LoVo (cell line): ENCODE data around the gene ALG14.

ENCODE experiments used
- DNase-seq: peaks from one replicate; pipeline ENCODE4 v3.0.0-alpha.2; 2016; ENCODE audit warnings: low spot score

Gene ALG14

DNA sequence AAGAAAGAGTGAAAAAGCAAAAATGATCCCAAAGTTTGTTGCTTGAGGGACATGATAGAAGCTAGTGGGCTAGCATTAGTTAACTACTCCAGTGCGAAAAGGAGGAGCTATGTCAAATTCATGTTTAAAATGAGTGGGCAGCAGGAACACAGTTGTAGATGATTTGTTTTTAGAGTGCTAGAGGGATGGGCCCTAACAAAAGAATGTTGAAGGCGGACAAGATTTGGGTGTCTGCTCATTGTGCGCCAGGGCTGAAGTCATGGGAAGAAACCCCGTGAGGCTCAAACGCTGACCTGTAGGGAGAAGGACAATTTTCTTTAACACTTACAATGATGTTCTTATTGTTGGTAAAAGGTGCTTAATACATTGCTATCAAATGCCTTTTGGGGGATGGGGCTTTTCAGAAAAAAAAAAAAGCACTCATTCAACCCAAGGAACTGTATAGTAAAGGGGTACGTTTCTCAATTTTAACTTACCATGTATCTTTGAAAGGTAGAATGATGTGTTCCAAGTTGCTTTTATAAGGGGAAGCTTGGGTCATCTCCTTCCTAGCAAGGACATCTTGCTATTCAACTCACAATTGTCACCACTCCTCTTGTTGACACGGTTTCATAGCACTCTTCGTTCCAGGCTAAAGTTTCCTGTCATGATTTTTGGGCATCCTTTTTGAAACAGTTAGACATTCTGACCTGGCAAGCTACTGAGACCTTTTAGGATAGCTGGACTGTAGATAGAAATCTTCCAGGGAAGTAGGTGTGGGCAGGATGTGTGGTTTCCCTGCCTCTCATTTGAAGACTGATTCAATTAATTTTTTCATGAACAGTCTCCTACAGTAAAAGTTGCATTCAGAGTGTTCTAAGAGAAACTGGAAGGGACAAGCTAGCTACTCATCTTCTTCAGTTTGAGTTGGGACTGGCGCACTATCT, 92.8 kb downstream of the ALG14 start:
- DNase-seq: no peak

DNA sequence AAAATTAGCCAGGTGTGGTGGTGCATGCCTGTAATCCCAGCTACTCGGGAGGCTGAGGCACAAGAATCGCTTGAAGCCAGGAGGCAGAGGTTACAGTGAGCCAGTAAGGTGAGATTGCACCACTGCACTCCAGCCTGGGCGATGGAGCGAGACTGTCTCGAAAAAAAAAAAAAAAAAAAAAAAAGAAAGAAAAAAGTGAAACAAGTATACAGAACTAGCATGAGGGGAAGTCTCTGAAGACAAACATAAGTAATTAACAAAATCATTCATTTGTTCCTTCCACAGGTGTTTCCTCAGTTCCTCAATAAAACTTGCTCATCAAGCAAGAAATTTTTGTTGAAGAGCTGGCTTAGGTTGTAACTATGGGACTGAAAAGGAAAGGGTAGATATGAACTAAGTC, 93.6 kb downstream of the ALG14 start:
- no peak for DNase-seq

DNA sequence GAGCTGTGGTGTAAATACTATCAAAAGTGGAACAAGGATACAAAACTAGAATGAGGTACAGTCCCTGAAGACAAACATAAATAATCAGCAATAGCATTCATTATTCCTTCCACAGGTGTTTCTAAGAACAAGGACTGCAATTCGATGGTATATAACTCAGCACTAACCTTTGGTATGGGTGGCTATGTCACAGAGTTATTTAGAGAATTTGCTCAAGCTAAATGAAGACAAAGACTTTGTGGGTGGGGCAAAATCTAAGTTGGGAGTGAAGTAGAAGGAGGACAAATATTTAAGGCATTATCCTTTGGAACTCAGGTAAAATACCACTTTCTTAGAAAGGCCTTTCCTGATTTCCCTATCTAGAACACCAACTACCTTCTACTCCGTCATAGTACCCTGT, 94.3 kb downstream of the ALG14 start:
- DNase-seq: no peak

DNA sequence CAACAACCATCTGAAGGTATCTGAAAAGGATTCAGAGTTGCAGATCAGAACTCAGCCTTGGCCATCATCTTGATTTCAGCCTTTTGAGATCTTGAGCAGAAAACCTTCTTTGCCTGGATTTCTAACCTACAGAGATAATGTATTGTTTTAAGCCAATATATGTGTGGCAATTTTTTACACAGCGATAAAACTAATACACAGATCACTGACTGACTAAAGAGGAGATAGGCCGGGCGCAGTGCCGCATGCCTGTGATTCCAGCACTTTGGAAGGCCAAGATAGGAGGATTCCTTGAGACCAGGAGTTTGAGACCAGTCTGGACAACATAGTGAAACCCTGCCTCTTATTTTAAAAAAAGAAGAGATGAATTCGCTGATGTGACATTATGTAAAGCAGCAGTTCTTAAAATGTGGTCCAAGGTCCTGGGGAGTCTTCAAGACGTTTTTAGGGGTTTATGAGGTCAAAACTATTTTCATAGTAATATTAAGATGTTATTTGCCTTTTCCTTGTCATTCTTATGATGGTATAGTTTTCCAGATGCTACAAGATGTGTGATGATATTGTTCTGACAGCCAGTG, 95.7 kb downstream of the ALG14 start:
- DNase-seq: no peak

DNA sequence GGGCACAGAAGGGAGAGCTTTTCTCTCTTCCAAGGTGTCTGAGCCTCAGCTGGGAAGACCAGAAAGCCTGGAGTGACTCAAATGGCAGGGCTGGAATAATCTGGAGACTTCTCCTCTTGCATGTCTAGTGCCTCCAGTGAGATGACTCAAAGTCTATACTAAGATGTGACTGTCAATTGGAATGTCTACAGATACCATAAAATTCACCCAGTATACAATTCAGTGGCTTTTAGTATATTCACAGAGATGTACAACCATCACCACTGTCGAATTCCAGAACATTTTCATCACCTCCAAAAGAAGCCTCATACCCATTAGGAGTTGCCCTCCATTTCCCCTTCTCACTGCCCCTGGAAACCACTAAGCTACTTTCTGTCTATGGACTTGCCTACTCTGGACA, 97.9 kb downstream of the ALG14 start:
- no peak for DNase-seq

DNA sequence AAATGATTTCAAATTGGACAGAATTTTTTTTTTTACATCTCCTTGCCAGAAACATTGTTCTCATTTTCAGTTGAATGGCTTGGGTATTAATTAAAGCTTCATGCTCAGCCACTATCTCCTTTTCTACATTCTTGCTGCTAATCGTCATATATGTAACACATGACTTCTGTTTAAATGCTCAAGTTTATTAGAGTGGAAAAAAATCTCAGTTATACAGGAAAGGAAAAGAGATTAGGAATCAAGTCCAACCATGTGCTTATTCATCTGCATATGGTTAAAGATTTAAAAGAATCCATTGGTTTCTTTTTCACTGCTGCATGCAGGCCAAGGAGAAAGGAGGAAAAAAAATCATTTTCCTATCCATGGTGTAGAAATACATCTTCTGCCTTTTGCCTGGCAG, 98.5 kb downstream of the ALG14 start:
- no peak for DNase-seq

DNA sequence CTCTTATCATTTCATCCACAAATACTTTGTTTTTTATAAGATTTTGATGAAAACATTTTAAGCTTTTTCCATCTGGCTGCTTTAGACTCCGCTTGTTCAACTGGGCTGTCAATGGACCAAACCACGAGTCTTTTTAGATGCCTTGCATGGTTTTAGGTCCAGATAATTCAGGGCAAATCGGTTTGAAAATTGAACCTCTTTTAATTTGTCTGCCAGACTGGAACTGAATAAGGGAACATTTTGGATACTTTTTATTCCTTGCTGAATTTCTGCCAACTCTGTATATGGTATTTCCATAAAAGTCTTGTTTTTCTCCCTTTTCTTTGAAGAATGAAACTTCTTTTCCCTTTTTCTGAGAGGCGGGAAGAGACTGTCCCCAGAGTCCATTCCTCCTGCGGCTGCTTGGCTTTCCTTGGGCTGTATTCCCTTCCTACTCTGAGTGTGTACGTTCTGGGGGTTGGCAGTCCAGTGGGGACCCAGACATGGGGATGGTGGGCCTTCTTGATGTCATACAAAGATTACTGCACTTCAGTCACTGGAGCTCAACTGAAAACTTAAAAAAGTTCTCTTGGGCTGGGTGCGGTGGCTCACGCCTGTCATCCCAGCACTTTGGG, 99.3 kb downstream of the ALG14 start:
- DNase-seq: no peak

DNA sequence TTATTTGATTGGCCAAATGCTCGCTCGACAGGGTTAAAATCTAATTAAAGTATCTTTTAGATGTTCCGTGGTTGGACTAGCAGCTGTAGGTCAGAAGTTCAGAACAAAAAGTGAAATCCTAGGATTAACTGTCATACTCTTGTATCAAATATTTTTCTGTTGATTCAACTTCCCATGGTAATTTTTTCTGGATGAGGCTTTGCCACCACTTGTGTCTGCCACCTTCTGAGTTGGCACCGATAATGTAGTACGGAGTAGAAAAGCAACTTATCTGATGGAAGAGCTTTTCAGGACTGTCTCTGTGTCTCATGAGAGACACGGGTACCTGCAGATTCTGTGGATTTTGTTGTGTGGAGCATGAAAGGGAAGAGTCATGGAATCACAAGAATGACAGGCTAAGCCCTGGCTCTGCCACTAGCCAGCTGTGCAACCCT, 101.2 kb downstream of the ALG14 start:
- DNase-seq: no peak

DNA sequence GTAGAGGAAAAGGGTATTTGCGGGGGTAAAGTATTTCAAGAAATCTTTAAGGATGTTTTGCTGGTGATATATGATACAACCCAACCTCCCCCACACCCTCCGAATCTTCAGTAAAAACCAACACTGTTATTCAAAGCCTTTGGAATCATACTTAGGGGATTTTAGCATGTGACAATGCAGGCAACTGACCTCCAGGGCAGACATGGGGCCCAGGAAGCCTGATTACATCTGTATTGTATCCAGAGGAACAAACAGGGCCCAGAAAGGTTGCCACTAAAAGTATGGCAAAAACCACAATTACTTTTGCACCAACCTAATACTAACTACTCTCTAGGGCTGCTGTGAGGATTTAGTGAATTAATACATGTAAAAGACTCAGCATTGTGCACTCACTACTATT, 102.0 kb downstream of the ALG14 start:
- DNase-seq: no peak

DNA sequence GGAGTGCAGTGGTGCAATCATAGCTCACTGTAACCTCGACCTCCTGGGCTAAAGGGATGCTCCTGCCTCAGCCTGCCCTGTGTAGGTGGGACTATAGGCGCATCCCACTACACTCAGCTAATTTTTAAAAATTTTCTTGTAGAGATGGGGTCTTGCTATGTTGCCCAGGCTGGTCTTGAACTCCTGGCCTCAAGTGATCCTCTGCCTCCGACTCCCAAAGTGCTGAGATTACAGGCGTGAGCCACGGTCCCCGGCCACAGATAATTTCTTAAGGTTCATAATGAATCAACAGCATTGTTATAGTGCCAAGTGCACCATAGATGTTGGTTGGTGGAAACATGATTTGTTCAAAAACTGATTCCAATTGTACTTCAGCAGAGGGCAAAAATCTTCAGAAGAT, 103.6 kb downstream of the ALG14 start:
- DNase-seq: no peak

DNA sequence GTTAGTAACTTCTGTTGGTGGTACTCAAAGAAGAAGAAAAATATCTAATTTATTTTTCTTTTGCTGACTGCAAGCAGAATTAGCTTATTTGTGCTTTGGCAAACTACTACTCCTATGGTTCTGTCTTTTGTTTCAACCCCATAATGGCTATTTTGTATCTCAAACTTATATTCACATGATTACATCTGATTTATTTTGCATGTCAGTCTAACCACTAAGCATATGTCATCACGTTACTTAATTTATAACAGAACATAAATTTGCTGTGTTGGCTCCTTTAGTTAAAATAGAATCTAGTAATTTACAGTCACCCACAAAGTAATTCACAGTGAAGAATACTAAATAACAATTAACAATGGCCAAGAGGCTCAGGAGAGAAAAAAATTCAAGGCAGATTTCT, 106.7 kb downstream of the ALG14 start:
- no peak for DNase-seq

DNA sequence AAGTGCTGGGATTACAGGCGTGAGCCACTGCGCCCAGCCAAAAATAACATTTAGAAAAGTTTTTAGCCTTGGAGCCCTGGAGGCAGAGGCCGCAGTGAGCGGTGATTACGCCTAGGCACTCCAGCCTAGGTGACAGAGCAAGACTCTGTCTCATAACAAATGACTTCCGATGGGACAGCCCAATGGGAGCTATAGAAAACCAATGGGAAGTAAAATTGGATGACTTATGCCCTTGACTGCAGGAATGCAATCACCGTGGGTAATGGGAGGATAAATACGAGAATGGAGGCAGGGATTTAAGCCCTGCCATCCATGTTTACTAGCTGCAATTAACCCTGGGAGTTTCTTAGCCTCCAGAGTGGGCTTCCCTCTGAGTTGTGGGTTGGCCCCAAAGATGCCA, 108.9 kb downstream of the ALG14 start:
- DNase-seq: no peak

DNA sequence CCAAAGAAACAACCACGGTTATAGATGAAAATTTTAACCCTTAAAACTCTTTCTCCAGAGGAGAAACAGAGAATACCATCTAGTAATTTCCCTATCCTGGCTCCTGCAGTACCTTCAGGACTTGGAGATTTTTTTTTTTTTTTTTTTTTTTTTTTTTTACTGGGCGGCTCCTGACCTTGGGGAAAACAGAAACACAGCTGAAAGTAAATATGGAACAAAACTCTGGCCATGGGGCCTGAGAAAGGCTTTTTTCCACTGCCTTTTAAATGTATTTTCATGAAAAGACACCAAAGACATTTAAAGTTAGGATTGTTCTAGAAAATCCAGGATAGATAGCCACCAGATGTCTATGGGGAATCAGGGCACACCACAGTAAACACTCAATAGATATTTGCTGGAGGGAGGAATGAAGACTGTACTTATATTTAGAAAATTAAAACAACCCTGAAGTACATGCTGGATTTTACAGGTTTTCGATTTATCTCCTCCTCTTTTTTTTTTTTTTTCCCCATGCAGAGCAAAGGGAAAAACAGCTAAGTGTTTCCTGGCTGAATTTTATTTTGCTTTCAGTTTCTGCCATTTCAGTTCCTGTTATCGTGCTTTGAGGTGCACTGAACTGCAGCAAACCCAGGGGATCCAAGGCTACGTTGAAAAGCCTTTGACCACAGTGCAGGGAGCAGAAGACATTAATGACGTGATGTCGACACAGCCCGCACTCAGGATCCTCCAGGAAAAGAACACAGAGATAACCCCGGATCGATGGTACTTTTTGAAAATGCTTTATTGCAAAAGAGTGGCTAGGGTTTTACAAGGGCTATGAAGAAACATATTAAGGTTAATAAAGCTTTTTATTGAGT, 110.1 kb downstream of the ALG14 start:
- DNase-seq: peak; percentile 55

DNA sequence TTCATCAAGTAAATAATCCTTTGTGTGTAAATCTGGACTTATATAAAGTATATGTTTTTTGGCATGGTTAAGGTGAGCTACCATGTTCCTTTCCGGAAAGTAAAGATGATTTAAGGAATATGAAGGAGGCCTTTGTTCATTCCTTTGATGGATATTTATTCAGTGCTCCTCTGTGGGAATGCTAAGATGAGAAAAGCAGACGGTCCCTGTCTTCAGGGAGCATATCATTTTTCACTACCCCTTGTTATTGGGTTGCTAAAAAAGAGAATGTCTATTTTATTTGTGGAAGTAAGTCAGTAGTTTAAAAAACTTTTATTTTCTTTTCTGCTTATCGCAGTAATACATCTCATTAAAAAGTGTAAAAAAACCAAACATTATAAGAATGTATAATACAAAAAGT, 110.8 kb downstream of the ALG14 start:
- no peak for DNase-seq

DNA sequence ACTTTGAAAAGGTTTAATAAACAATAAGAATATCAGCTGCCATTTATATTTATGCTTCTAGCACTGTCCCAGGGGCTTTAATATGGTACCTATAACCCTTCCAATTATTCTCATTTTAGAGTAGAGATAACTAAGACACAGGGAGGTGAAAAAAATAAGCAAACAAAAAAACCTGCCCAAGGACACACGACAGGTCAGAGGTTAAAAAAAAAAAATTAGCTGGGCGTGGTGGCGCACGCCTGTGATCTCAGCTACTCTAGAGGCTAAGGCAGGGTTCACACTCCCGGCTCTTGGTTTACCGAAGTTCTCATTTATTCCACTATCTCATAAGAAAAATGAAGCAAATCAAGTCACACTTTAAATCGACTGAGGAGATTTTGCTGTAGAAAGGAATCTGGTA, 111.2 kb downstream of the ALG14 start:
- DNase-seq: no peak

DNA sequence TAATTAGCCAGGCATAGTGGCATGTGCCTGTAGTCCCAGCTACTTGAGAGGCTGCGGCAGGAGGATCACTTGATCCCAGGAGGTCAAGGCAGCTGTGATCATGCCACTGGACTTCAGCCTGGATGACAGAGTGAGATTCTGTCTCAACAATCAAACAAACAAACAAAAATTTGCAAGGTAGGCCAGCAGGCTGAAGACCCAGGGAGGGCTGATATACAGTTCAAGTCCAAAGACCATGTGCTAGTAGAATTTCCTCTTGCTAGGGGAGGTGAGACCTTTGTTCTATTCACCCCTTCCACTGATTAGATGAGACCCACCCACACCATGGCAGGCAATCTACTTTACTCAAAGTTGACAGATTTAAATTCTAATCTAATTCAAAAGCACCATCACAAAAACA, 114.7 kb downstream of the ALG14 start:
- no peak for DNase-seq

DNA sequence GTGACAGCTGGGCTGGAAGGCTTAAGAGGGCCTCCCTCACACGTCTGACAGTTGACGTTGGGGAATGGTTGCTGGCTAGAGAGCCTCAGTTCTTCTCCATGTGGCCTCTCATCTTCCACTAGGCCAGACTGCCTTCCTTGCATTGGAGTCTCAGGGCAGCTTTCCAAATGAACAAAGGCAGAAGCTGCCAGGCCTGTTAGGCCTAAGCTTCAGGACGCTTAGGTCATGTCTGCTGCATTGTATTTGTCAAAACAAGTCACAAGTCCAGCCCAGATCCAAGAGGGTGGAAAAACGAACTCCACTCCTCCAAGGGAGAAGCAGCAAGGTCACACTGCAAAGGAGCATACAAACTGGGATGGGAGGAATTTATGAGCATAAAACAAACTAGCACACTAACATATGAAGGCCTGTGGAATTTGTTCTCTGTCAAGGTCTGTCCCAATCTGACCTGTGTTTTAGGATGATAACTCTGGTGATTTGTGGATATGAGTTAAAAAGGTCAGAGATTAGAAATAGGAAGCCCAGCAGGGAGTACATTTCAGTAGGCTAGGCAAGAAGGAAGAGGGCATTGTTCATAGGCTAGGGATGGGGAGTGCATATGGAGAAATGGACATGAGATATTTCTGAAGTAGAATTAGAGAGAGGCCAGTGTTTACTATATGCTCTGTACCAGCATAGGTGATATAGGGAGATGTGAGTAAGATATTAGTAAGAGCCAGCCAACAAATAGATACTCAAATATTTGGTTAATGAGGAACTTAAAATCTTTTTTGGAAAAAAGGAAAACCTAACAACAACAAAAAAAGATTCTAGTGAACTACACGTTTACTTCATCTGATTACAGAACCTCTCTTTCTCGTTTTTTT, 116.8 kb downstream of the ALG14 start:
- DNase-seq: no peak

DNA sequence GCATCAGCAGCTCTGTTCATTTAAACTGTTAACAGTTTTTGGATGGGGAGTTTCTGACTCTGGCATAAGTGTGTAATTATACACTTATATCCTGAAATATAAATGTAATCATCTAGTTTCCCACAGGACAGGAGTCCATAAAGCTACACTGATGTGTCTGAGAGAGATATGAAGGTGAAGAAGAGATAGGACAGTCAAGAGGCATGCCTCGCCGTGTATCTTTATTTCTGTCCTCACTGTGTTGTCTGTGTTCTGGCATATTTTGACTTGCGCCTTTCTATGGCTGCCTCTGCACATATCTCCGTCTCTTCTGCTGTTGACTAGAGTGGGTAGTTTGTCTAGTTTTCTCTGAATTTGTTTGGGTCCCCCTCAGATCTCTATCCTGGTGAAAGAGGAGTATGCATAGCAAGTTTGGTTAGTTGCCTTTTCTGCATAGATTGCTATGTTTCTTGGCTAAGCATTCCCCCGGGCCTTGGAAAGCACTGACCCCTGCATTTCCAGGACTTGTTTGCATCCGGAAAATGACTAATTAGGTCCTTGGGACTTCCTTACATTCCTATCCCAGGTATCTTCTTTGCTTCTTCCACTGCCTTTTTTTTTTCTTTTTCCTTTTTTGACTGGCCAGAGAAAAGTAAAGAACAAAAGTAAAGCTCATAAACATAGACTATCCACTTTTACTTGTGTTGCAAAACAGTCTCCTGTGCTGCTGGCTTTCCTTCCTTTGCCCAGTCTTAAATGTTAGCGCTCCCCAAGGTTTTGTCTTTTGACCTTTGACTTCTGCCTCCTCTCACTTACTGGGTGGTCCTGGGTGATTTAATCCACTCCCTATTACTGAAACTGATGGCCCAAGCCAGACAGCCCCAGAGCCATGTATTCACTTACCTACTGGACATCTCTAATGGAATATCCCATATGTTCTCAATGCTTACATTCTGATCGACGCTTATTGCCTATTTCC, 118.2 kb downstream of the ALG14 start:
- DNase-seq: no peak

DNA sequence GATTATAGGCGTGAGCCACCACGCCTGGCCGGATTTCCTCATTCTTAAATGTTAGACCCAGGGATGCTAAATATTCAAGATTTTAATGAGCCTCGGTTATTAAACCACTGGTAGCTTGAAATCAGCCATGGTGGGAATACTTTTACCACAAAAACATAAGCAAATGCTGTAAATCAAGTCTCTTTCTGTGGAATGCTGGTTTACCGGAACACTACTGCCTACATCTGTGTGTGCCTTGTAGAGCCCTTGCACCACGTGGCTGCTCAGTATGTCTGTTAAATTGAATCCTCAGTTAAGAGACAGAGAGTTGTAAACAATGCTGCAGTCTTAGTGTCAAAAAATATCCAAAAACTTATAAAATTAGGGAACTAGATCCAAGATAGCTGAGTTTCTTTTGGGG, 119.0 kb downstream of the ALG14 start:
- DNase-seq: no peak

DNA sequence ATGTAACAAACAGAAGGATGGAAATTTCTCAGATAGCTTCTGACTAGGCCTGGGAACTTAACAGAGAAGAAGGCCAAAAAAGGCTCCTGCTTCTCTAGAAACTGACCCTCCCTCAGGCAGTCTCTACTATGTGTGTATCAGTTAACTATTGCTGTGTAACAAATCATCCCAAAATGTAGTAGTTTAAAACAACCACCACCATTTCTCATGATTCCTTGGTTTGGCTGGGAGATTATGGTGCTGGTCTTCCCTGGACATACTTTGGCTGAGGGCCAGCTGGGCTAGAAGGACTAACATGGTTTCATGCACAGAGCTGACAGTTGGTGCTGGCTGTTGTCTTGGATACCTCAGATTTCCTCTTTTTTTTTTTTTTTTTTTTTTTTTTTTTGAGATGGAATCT, 119.6 kb downstream of the ALG14 start:
- no peak for DNase-seq
